MM.1S (cell line): ENCODE results near the gene TMEM218.

Source experiments
- DNase-seq: peaks from one replicate; pipeline ENCODE4 v3.0.0-alpha.2; 2015
- H2AFZ ChIP-seq: fragments of 300-600 bp; sonication (generic); 2 replicates; pipeline ENCODE4 v1.6.0; 2016; ENCODE audit warnings: antibody characterized with exemption, low read length
- H3F3A ChIP-seq: fragments of 300-600 bp; sonication (generic); 2 replicates; pipeline ENCODE4 v1.6.1; 2016; ENCODE audit warnings: mild to moderate bottlenecking, antibody characterized with exemption, low read length, moderate library complexity, mixed read lengths; ENCODE audit not compliant: insufficient read depth
- H3K27ac ChIP-seq: fragments of 300-600 bp; sonication (generic); 2 replicates; pipeline ENCODE4 v1.5.1; 2016; ENCODE audit warnings: mild to moderate bottlenecking, low read length
- H3K27me3 ChIP-seq: fragments of 300-600 bp; sonication (generic); replicated peaks from 2 replicates; pipeline ENCODE4 v1.6.0; 2016; ENCODE audit warnings: low read length; ENCODE audit not compliant: insufficient read depth
- H3K36me3 ChIP-seq: fragments of 300-600 bp; sonication (generic); replicated peaks from 2 replicates; pipeline ENCODE4 v1.6.1; 2016; ENCODE audit warnings: mild to moderate bottlenecking, low read length, mixed read lengths; ENCODE audit not compliant: insufficient read depth
- H3K4me1 ChIP-seq: fragments of 300-600 bp; sonication (generic); 2 replicates; pipeline ENCODE4 v1.6.1; 2016; ENCODE audit warnings: low read length, mixed read lengths
- H3K4me2 ChIP-seq: fragments of 300-600 bp; sonication (generic); 2 replicates; pipeline ENCODE4 v1.6.0; 2016; ENCODE audit warnings: low read depth, low read length
- H3K4me3 ChIP-seq: fragments of 300-600 bp; sonication (generic); 2 replicates; pipeline ENCODE4 v1.5.1; 2016; ENCODE audit warnings: low read length, mixed read lengths
- H3K79me2 ChIP-seq: fragments of 300-600 bp; sonication (generic); 2 replicates; pipeline ENCODE4 v1.6.1; 2016; ENCODE audit warnings: mixed run types, low read length, mixed read lengths
- H3K9ac ChIP-seq: fragments of 300-600 bp; sonication (generic); 2 replicates; pipeline ENCODE4 v1.6.1; 2016; ENCODE audit warnings: low read length, mixed read lengths
- H3K9me2 ChIP-seq: fragments of 300-600 bp; sonication (generic); replicated peaks from 2 replicates; pipeline ENCODE4 v1.6.1; 2016; ENCODE audit warnings: mild to moderate bottlenecking, low read length, mixed read lengths; ENCODE audit not compliant: insufficient read depth
- H3K9me3 ChIP-seq: fragments of 300-600 bp; sonication (generic); replicated peaks from 2 replicates; pipeline ENCODE4 v1.6.1; 2016; ENCODE audit warnings: mild to moderate bottlenecking, low read length, mixed read lengths; ENCODE audit not compliant: insufficient read depth
- H4K20me1 ChIP-seq: fragments of 300-600 bp; sonication (generic); 2 replicates; pipeline ENCODE4 v1.6.1; 2016; ENCODE audit warnings: mild to moderate bottlenecking, low read length, moderate library complexity, mixed read lengths; ENCODE audit not compliant: insufficient read depth
- EZH2 ChIP-seq: fragments of 300-600 bp; sonication (generic); optimal IDR thresholded peaks from 2 replicates; pipeline ENCODE3; 2017; ENCODE audit warnings: low read depth, mild to moderate bottlenecking, antibody characterized with exemption, low read length, mixed read lengths
- EZH2phosphoT487 ChIP-seq: fragments of 300-600 bp; sonication (generic); IDR thresholded peaks from 2 replicates; pipeline ENCODE4 v1.6.1; 2018; ENCODE audit warnings: antibody characterized with exemption, low read length
- TF ChIP-seq, protein P1 (sequence below): fragments of 300-600 bp; sonication (generic); IDR thresholded peaks from 2 replicates; pipeline ENCODE4 v1.5.1; 2016; ENCODE audit warnings: antibody characterized with exemption, low read length, mixed read lengths

Gene TMEM218

GRCh38 chr11:125083312-125084056 is 27.9 kb downstream of the TMEM218 start:
- no peaks in the 10 kb centered on the region for H3K9me2 ChIP-seq
- H3K4me1 ChIP-seq: no peaks in the 10 kb centered on the region
- no peaks in the 10 kb centered on the region for H3F3A ChIP-seq
- no peak overlapping the region for H3K4me3 ChIP-seq
- H3K9ac ChIP-seq: no peak overlapping the region
- H3K9me3 ChIP-seq: no peaks in the 10 kb centered on the region
- no peak overlapping the region for H2AFZ ChIP-seq
- no peaks in the 10 kb centered on the region for H3K27me3 ChIP-seq
- no peaks in the 10 kb centered on the region for H3K36me3 ChIP-seq
- H3K4me2 ChIP-seq: no peak overlapping the region
- DNase-seq: no peak
- H3K79me2 ChIP-seq: no peaks in the 10 kb centered on the region
- no peak overlapping the region for H3K27ac ChIP-seq
- TF ChIP-seq EZH2phosphoT487 (no peak), EZH2 (no peak)
- TF ChIP-seq, protein P1, sequence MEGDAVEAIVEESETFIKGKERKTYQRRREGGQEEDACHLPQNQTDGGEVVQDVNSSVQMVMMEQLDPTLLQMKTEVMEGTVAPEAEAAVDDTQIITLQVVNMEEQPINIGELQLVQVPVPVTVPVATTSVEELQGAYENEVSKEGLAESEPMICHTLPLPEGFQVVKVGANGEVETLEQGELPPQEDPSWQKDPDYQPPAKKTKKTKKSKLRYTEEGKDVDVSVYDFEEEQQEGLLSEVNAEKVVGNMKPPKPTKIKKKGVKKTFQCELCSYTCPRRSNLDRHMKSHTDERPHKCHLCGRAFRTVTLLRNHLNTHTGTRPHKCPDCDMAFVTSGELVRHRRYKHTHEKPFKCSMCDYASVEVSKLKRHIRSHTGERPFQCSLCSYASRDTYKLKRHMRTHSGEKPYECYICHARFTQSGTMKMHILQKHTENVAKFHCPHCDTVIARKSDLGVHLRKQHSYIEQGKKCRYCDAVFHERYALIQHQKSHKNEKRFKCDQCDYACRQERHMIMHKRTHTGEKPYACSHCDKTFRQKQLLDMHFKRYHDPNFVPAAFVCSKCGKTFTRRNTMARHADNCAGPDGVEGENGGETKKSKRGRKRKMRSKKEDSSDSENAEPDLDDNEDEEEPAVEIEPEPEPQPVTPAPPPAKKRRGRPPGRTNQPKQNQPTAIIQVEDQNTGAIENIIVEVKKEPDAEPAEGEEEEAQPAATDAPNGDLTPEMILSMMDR: no peak
- no peaks in the 10 kb centered on the region for H4K20me1 ChIP-seq

DNA sequence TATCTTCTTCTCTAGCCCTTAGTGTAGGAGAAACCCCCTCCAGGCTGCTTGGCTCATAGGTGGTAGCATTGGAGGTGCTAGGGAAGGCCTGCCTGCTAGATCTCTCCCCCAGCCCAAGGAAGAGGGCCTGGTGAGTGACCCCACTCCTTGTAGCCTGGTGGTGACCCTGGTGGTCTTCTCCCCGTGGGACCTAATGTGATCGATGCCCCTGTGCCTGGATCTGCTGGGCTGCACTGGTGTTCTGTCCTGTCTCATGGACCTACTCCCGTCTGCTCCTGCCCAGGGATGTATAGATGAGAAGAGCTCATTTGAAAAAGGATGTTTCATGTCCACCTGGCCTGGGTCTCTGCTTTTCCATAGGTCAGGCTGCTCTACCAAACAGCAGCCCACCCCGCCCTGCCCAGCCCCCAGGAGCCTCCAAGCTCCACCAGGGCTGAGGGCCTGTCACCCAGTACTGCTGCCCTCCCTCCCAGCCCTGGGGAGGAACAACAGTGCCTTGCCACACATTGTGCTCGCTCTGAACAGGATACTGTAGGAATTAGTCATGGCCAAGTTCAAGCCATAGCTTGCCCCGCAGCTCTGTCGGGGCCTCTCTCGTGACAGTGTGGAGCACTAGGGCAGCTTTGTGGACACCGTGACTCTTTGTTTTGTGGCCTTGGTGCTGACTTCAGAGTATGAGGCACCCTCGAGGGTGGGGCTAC is 28.7 kb downstream of the TMEM218 start:
- Histone ChIP-seq H3F3A (no peaks in the 10 kb centered on the region), H3K4me2 (no peak overlapping the region), H3K9me2 (no peaks in the 10 kb centered on the region), H3K9ac (no peak overlapping the region), H3K27ac (no peak overlapping the region), H3K9me3 (no peaks in the 10 kb centered on the region), H3K79me2 (no peaks in the 10 kb centered on the region), H4K20me1 (no peaks in the 10 kb centered on the region), H3K4me1 (no peaks in the 10 kb centered on the region), H3K4me3 (no peak overlapping the region), H3K27me3 (no peaks in the 10 kb centered on the region), H2AFZ (no peak overlapping the region), H3K36me3 (no peaks in the 10 kb centered on the region)
- no peak for DNase-seq
- TF ChIP-seq EZH2phosphoT487: no peak
- TF ChIP-seq, protein P1: no peak
- TF ChIP-seq EZH2: no peak

DNA sequence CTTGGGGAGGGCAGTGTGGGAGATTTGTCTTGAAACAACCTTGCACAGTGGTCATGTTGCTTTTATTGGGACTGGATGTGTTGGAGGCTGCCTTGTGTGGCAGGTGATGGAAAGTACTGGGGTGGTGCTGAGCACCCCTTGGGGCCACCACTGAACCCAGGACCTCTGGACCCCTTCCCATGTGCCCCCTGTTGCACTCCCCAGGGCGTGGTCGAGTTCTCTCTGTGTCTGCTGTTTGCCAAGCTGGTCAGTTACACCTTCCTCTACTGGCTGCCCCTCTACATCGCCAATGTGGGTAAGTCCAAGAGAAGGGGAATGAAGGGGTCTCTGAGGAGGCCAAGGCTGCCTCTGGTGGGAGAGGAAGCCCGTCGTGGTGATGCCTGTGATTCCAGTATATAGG is 29.4 kb downstream of the TMEM218 start:
- no peak overlapping the region for H3K27ac ChIP-seq
- H4K20me1 ChIP-seq: no peaks in the 10 kb centered on the region
- no peaks in the 10 kb centered on the region for H3K9me3 ChIP-seq
- no peaks in the 10 kb centered on the region for H3K27me3 ChIP-seq
- TF ChIP-seq EZH2phosphoT487 (no peak), EZH2 (no peak)
- TF ChIP-seq, protein P1: no peak
- DNase-seq: no peak
- no peaks in the 10 kb centered on the region for H3K36me3 ChIP-seq
- H2AFZ ChIP-seq: no peak overlapping the region
- no peak overlapping the region for H3K4me2 ChIP-seq
- H3K9ac ChIP-seq: no peak overlapping the region
- no peak overlapping the region for H3K4me3 ChIP-seq
- H3K9me2 ChIP-seq: no peaks in the 10 kb centered on the region
- no peaks in the 10 kb centered on the region for H3F3A ChIP-seq
- H3K4me1 ChIP-seq: no peaks in the 10 kb centered on the region
- no peaks in the 10 kb centered on the region for H3K79me2 ChIP-seq
